Mesenteric fat pad (tissue), 1 donor: ENCODE results near the gene DKC1. TPM values are rescaled to one million over a fixed set of nuclear protein-coding genes. Genes with fewer than 3 reads are reported as not detected.
A peak's percentile ranks its signal among the peaks of the same experiment; 100 is the strongest.
"Not testable (repeated sequence)": the region's sequence is repeated elsewhere in the genome, so short reads cannot be mapped to it uniquely, and the experiment has no call there.

ENCODE experiments used
- DNase-seq: peaks from one replicate; pipeline ENCODE4 v3.0.0-alpha.2; 2020; ENCODE audit warnings: low spot score
- total RNA-seq: library from RNA; stranded (reverse); fragmentation: NEBNext Ultra II Directional; extraction: Animal tissue kit (Norgen Biotek cat#: 25700); gene quantifications from one replicate; pipeline ENCODE4 v1.2.1, GENCODE V29; 2021
- donor health status: DM: yes; HTN: yes; CAD: no.

DKC1 gene
- total RNA-seq, 1 donor from 2014 or later: 46.8 TPM

GRCh38 chrX:154785716-154786115 lies 23.1 kb downstream of the DKC1 start:
- DNase-seq: no peak

- DNase-seq: no peak
Measured at GRCh38 chrX:154791467-154791866, 28.8 kb downstream of the DKC1 start.

- DNase-seq: no peak
Measured at GRCh38 chrX:154791939-154792338, 29.3 kb downstream of the DKC1 start.

- no peak for DNase-seq
Measured at GRCh38 chrX:154793084-154793795, 30.6 kb downstream of the DKC1 start.

- no peak for DNase-seq
Measured at GRCh38 chrX:154795016-154795415, 32.4 kb downstream of the DKC1 start.

- DNase-seq: no peak
Measured at GRCh38 chrX:154797006-154797405, 34.3 kb downstream of the DKC1 start.

- DNase-seq: no peak
Measured at GRCh38 chrX:154799556-154800348, 37.1 kb downstream of the DKC1 start.

- no peak for DNase-seq
Measured at GRCh38 chrX:154800478-154801210, 38.0 kb downstream of the DKC1 start.

- DNase-seq: no peak
Measured at GRCh38 chrX:154802947-154803346, 40.3 kb downstream of the DKC1 start.

GRCh38 chrX:154804261-154804956 lies 41.7 kb downstream of the DKC1 start:
- DNase-seq: no peak

GRCh38 chrX:154804957-154805695 lies 42.5 kb downstream of the DKC1 start, which contains the start of gene MPP1:
Gene MPP1, minus strand, starts transcription at chrX:154805485. Its CDS starts 112 bp downstream, at chrX:154805373.
- DNase-seq: peak; percentile 92

- DNase-seq: no peak
Measured at GRCh38 chrX:154805696-154806091, 43.0 kb downstream of the DKC1 start.

- no peak for DNase-seq
Measured at GRCh38 chrX:154806837-154807501, 44.3 kb downstream of the DKC1 start.

- no peak for DNase-seq
Measured at GRCh38 chrX:154809939-154810665, 47.4 kb downstream of the DKC1 start.

- no peak for DNase-seq
Measured at GRCh38 chrX:154812341-154813101, 49.9 kb downstream of the DKC1 start.

GRCh38 chrX:154813801-154814200 lies 51.1 kb downstream of the DKC1 start:
- no peak for DNase-seq

GRCh38 chrX:154815274-154815818 lies 52.7 kb downstream of the DKC1 start:
- DNase-seq: no peak

- not testable (repeated sequence) for DNase-seq
Measured at GRCh38 chrX:154816326-154816898, 53.7 kb downstream of the DKC1 start.
